Endothelial cell of umbilical vein (primary cell): ENCODE data around the gene GSG1L. TPM values are rescaled to one million over a fixed set of nuclear protein-coding genes. Genes with fewer than 3 reads are reported as not detected.

ENCODE experiments used
- BruUV-seq: library from RNA; stranded (reverse); fragments of 400-500 nt; replicated peaks from 2 replicates; lab custom pipeline; 2021; lab: Mats Ljungman, UMichigan
- CTCF ChIA-PET: fragments of 300-600, 350-600 bp; sonication (Branson Sonifier 250); formaldehyde crosslinking; loops from one replicate; lab custom pipeline; 2021; ENCODE audit warnings: antibody characterized with exemption, inconsistent platforms; lab: Charles Lee
- POLR2A ChIA-PET: fragments of 300-600, 350-600 bp; sonication (Branson Sonifier 250); formaldehyde crosslinking; loops from one replicate; lab custom pipeline; 2021; ENCODE audit warnings: antibody characterized with exemption, inconsistent platforms; lab: Charles Lee
- DNase-seq: peaks from one replicate; pipeline ENCODE4 v3.0.0-alpha.2; 2011; ENCODE audit warnings: low read depth, low spot score
- FAIRE-seq: peaks from 2 replicates; lab custom pipeline; 2011; peaks lifted over from hg19 to GRCh38; lab: Jason Lieb, UNC
- H2AFZ ChIP-seq: 2 replicates; pipeline ENCODE4 v1.6.0; 2012; ENCODE audit warnings: low read depth, low read length, control low read depth, inconsistent platforms
- H3K27ac ChIP-seq: 2 replicates; pipeline ENCODE4 v1.5.1; 2011; ENCODE audit warnings: low read depth, mild to moderate bottlenecking, control low read depth, low read length, moderate library complexity; ENCODE audit not compliant: insufficient read depth
- H3K27me3 ChIP-seq, 2 experiments: 2 replicates each; pipeline versions ENCODE4 v1.6.0 to v1.6.1; 2011; ENCODE audit warnings: low read length in 2 of 2, mixed read lengths in 1 of 2; ENCODE audit not compliant: control insufficient read depth in 2 of 2, insufficient read depth in 2 of 2
- H3K36me3 ChIP-seq, 2 experiments: 2 replicates in 1 of 2; 3 replicates in 1 of 2; pipeline ENCODE4 v1.5.1; 2011; ENCODE audit warnings: low read length in 2 of 2, mild to moderate bottlenecking in 1 of 2, moderate library complexity in 1 of 2; ENCODE audit not compliant: control insufficient read depth in 2 of 2, insufficient read depth in 2 of 2; ENCODE audit errors: extremely low read depth in 1 of 2
- H3K4me1 ChIP-seq: 3 replicates; pipeline ENCODE4 v1.5.1; 2011; ENCODE audit warnings: mild to moderate bottlenecking, low read length; ENCODE audit not compliant: control insufficient read depth, insufficient read depth; ENCODE audit errors: extremely low read depth
- H3K4me2 ChIP-seq: 2 replicates; pipeline ENCODE4 v1.6.1; 2011; ENCODE audit warnings: low read length, control low read depth, mixed read lengths; ENCODE audit not compliant: insufficient read depth
- H3K4me3 ChIP-seq, 3 experiments: fragments of 200-600 bp in 1 of 3; sonication (generic), shearing (Covaris generic) in 1 of 3; replicated peaks in 1 of 3; 2 replicates each; pipeline ENCODE4 v1.5.1; 2011 to 2016; ENCODE audit warnings: control low read depth in 3 of 3, low read length in 3 of 3, mild to moderate bottlenecking in 2 of 3, inconsistent platforms in 1 of 3, low read depth in 1 of 3, moderate library complexity in 1 of 3; ENCODE audit not compliant: insufficient read depth in 1 of 3
- H3K79me2 ChIP-seq: 2 replicates; pipeline ENCODE4 v1.6.0; 2012; ENCODE audit warnings: low read length, inconsistent platforms; ENCODE audit not compliant: control insufficient read depth, insufficient read depth
- H3K9ac ChIP-seq: replicated peaks from 2 replicates; pipeline ENCODE3; 2011; ENCODE audit warnings: low read length, control low read depth; ENCODE audit not compliant: insufficient read depth; ENCODE audit errors: extremely low read depth
- H3K9me1 ChIP-seq: replicated peaks from 3 replicates; pipeline ENCODE4 v1.6.0; 2011; ENCODE audit warnings: mild to moderate bottlenecking, low read length; ENCODE audit not compliant: control insufficient read depth, insufficient read depth; ENCODE audit errors: extremely low read depth
- H3K9me3 ChIP-seq: replicated peaks from 2 replicates; pipeline ENCODE4 v1.5.1; 2012; ENCODE audit warnings: low read length, inconsistent platforms; ENCODE audit not compliant: control insufficient read depth, insufficient read depth
- H4K20me1 ChIP-seq: replicated peaks from 2 replicates; pipeline ENCODE3; 2011; ENCODE audit warnings: mild to moderate bottlenecking, low read length; ENCODE audit not compliant: control insufficient read depth, insufficient read depth; ENCODE audit errors: extremely low read depth
- EZH2 ChIP-seq: IDR thresholded peaks from 2 replicates; pipeline ENCODE4 v1.6.1; 2012; ENCODE audit warnings: borderline replicate concordance, low read depth, mild to moderate bottlenecking, moderate library complexity, low read length, inconsistent platforms; ENCODE audit not compliant: severe bottlenecking
- FOS ChIP-seq: IDR thresholded peaks from 2 replicates; pipeline ENCODE4 v1.6.1; 2011; ENCODE audit warnings: mild to moderate bottlenecking, low read length, moderate library complexity, borderline replicate concordance; ENCODE audit not compliant: insufficient read depth
- GATA2 ChIP-seq: IDR thresholded peaks from 2 replicates; pipeline ENCODE4 v1.7.0; 2011; ENCODE audit warnings: low read depth, mild to moderate bottlenecking, moderate library complexity, mixed read lengths, low read length; ENCODE audit not compliant: insufficient read length, insufficient read depth
- POLR2AphosphoS5 ChIP-seq: IDR thresholded peaks from 2 replicates; pipeline ENCODE4 v1.6.1; 2012; ENCODE audit warnings: low read depth, mild to moderate bottlenecking, control low read depth, low read length, moderate library complexity; ENCODE audit not compliant: insufficient read depth
- dilution Hi-C: fragments of 300-500 bp; cut with MboI; formaldehyde crosslinking; loops from one replicate; pipeline ENCODE4 v1.15.0; 2019; ENCODE audit warnings: low sequenced_read_pairs; ENCODE audit not compliant: extremely low pct_ligation_motif_present
- intact Hi-C: fragments of 100-400 bp; cut with micrococcal nuclease; formaldehyde crosslinking; loops from one replicate; pipeline ENCODE4 v1.10.0; 2022
- polyA plus RNA-seq, 4 experiments: library from polyadenylated mRNA; depleted of rRNA in 3 of 4; stranded (reverse) in 3 of 4; unstranded in 1 of 4; fragments of >200 nt; gene quantifications; 2 replicates each; pipeline versions ENCODE4 v1.2.1 to v1.2.3, GENCODE V29; 2011 to 2012; ENCODE audit warnings: missing spikeins in 1 of 4
- total RNA-seq: library from RNA; stranded (reverse); gene quantifications from 2 replicates; pipeline ENCODE4 v1.2.3, GENCODE V29; 2021
- TF ChIP-seq, protein P1 (sequence below), 2 donors: IDR thresholded peaks; 1 replicate in 1 of 2; 2 replicates in 1 of 2; pipeline ENCODE4 v1.5.1; 2011; ENCODE audit warnings: low read length in 2 of 2, mild to moderate bottlenecking in 2 of 2, moderate library complexity in 2 of 2, control low read depth in 1 of 2, inconsistent platforms in 1 of 2, low read depth in 1 of 2; ENCODE audit not compliant: insufficient read depth in 1 of 2; ENCODE audit errors: extremely low read depth in 1 of 2

GSG1L gene
- total and polyA plus RNA-seq, 2 donors (not counting 3 experiments of a cell fraction or from before 2014, with no cell fraction given) = 0.06 TPM; not detected in 1

DNA sequence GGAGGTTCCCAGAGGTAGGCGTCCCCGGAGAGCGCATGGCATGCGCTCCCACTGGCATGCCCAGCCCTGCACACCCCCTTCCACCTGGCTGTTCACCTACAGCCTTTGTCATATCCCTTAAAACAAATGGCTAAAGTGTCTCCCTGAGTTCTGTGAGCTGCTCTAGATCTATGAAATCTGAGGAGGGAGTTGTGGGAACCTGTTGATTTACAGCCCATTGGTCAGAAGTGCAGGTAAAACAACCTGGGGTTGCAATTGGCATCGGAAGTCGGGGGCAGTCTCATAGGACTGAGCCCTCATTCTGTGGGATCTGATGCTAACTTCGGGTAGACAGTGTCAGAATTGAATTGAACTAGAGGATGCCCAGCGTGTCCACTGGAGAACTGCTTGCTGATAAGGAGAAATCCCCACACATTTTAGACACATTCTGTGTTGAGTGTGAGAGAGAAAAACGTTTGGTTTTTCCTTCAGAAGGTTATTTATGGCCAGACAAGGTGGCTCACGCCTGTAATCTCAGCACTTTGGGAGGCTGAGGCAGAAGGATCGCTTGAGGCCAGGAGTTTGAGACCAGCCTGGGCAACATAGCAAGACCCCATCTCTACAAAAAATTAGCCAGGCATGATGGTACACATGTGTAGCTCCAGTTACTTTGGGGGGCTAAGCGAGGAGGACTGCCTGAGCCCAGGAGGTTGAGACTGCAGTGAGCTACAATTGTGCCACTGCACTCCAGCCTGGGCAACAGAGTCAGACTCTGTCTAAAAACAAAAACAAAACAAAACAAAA, 22.1 kb upstream of the GSG1L start:
- H3K79me2 ChIP-seq = no peaks in the 10 kb centered on the region
- no peak overlapping the region for H3K9ac ChIP-seq
- POLR2A ChIA-PET = no interaction called here
- intact Hi-C loops (no loop called here), dilution Hi-C loops (no loop called here)
- no peak for DNase-seq
- CTCF ChIA-PET = interaction anchor here (1.5 kb wide), 1 partner anchor 15 kb away, joined by 4 read pairs; no protein-coding TSS in a partner anchor
- no peak overlapping the region for H3K27ac ChIP-seq
- H3K9me1 ChIP-seq = no peaks in the 10 kb centered on the region
- no peak overlapping the region for H2AFZ ChIP-seq
- H3K36me3 ChIP-seq = no peaks in the 10 kb centered on the region
- BruUV-seq = no TSS peak
- no peaks in the 10 kb centered on the region for H3K4me1 ChIP-seq
- no peak overlapping the region for H3K4me3 ChIP-seq
- H3K4me2 ChIP-seq = no peak overlapping the region
- no peaks in the 10 kb centered on the region for H3K9me3 ChIP-seq
- H4K20me1 ChIP-seq = no peaks in the 10 kb centered on the region
- TF ChIP-seq POLR2AphosphoS5 (no peak), EZH2 (no peak), FOS (no peak)
- no peaks in the 10 kb centered on the region for H3K27me3 ChIP-seq
- FAIRE-seq = no peak

DNA sequence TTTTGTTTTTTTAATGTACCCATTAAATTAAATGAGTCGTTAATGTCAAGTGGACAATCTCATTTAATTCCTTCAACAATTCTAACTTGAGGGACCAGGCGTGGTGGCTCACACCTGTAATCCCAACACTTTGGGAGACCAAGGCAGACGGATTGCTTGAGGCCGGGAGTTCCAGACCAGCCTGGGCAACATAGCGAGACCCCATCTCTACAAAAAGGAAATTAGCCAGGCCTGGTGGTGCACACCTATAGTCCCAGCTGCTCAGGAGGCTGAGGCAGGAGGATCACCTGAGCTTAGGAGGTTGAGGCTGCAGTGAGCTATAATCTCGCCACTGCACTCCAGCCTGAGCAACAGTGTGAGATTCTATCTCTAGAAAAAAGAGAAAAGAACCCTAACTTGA, 20.7 kb upstream of the GSG1L start:
- H3K36me3 ChIP-seq = no peaks in the 10 kb centered on the region
- H3K4me1 ChIP-seq = no peaks in the 10 kb centered on the region
- H3K9me3 ChIP-seq = no peaks in the 10 kb centered on the region
- DNase-seq (no peak), FAIRE-seq (no peak)
- H2AFZ ChIP-seq = no peak overlapping the region
- ChIA-PET CTCF (no interaction called here), POLR2A (no interaction called here)
- H3K27ac ChIP-seq = no peak overlapping the region
- TF ChIP-seq POLR2AphosphoS5 (no peak), GATA2 (no peak)
- TF ChIP-seq, protein P1, sequence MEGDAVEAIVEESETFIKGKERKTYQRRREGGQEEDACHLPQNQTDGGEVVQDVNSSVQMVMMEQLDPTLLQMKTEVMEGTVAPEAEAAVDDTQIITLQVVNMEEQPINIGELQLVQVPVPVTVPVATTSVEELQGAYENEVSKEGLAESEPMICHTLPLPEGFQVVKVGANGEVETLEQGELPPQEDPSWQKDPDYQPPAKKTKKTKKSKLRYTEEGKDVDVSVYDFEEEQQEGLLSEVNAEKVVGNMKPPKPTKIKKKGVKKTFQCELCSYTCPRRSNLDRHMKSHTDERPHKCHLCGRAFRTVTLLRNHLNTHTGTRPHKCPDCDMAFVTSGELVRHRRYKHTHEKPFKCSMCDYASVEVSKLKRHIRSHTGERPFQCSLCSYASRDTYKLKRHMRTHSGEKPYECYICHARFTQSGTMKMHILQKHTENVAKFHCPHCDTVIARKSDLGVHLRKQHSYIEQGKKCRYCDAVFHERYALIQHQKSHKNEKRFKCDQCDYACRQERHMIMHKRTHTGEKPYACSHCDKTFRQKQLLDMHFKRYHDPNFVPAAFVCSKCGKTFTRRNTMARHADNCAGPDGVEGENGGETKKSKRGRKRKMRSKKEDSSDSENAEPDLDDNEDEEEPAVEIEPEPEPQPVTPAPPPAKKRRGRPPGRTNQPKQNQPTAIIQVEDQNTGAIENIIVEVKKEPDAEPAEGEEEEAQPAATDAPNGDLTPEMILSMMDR (IDR thresholded peaks at IDR 0.05; ENCODE audit: extremely low read depth in 1 of 2, insufficient read depth in 1 of 2, low read depth in 1 of 2, low read length in 2 of 2) = no peak
- H3K4me2 ChIP-seq = no peak overlapping the region
- dilution Hi-C loops (no loop called here), intact Hi-C loops (no loop called here)
- H3K4me3 ChIP-seq = no peak overlapping the region
- no peaks in the 10 kb centered on the region for H4K20me1 ChIP-seq
- BruUV-seq = no TSS peak
- H3K9me1 ChIP-seq = no peaks in the 10 kb centered on the region
- no peak overlapping the region for H3K9ac ChIP-seq
- no peaks in the 10 kb centered on the region for H3K79me2 ChIP-seq
- H3K27me3 ChIP-seq = no peaks in the 10 kb centered on the region
